Stimulated activated CD4-positive, alpha-beta T cell treated with anti-CD3 and anti-CD28 coated beads, Interleukin-12 subunit alpha, Interleukin-12 subunit beta, amount 100 ng/mL, for 4 hours (primary cell): ENCODE data around the gene PRDM7.
"Not testable (repeated sequence)": the region's sequence is repeated elsewhere in the genome, so short reads cannot be mapped to it uniquely, and the experiment has no call there.

ENCODE experiments used
- DNase-seq: peaks from one replicate; pipeline ENCODE4 v3.0.0-alpha.2; 2020

Gene PRDM7

GRCh38 chr16:90077240-90077756 lies at the start of gene PRDM7:
TSS of gene PRDM7 (minus strand) at chr16:90077331. CDS start at chr16:90075910, 1,421 bp downstream.
- DNase-seq = peak; percentile 97

GRCh38 chr16:90121846-90122245 lies 44.7 kb upstream of the PRDM7 start:
- not testable (repeated sequence) for DNase-seq

GRCh38 chr16:90107617-90108016 lies 30.5 kb upstream of the PRDM7 start:
- DNase-seq = not testable (repeated sequence)

- not testable (repeated sequence) for DNase-seq
Observed at GRCh38 chr16:90107060-90107459, 29.9 kb upstream of the PRDM7 start.

GRCh38 chr16:90106271-90106670 lies 29.1 kb upstream of the PRDM7 start:
- peak; percentile 49 for DNase-seq

GRCh38 chr16:90104725-90105124 lies 27.6 kb upstream of the PRDM7 start:
- not testable (repeated sequence) for DNase-seq

- DNase-seq = not testable (repeated sequence)
Observed at GRCh38 chr16:90102086-90102884, 25.2 kb upstream of the PRDM7 start.

- not testable (repeated sequence) for DNase-seq
Observed at GRCh38 chr16:90101332-90101731, 24.2 kb upstream of the PRDM7 start.

- DNase-seq = not testable (repeated sequence)
Observed at GRCh38 chr16:90100790-90101189, 23.7 kb upstream of the PRDM7 start.

GRCh38 chr16:90100229-90100628 lies 23.1 kb upstream of the PRDM7 start:
- DNase-seq = not testable (repeated sequence)

GRCh38 chr16:90098936-90099335 lies 21.8 kb upstream of the PRDM7 start:
- DNase-seq = not testable (repeated sequence)

- not testable (repeated sequence) for DNase-seq
Observed at GRCh38 chr16:90097010-90097684, 20.0 kb upstream of the PRDM7 start.

- DNase-seq = not testable (repeated sequence)
Observed at GRCh38 chr16:90094791-90095190, 17.7 kb upstream of the PRDM7 start.

- DNase-seq = not testable (repeated sequence)
Observed at GRCh38 chr16:90094296-90094695, 17.2 kb upstream of the PRDM7 start.

GRCh38 chr16:90093799-90094198 lies 16.7 kb upstream of the PRDM7 start:
- not testable (repeated sequence) for DNase-seq

- DNase-seq = not testable (repeated sequence)
Observed at GRCh38 chr16:90092781-90093180, 15.7 kb upstream of the PRDM7 start.

GRCh38 chr16:90084215-90084950 lies 7.3 kb upstream of the PRDM7 start:
- no peak for DNase-seq

GRCh38 chr16:90083139-90083538 lies 6.0 kb upstream of the PRDM7 start:
- DNase-seq = no peak

- no peak for DNase-seq
Observed at GRCh38 chr16:90081606-90081970, 4.5 kb upstream of the PRDM7 start.

GRCh38 chr16:90078579-90078895 lies 1.4 kb upstream of the PRDM7 start:
- DNase-seq = no peak

- no peak for DNase-seq
Observed at GRCh38 chr16:90077757-90078578, 837 bp upstream of the PRDM7 start.

GRCh38 chr16:90072442-90073105 lies 4.6 kb downstream of the PRDM7 start:
- no peak for DNase-seq
